ENCODE results near the gene MLXIP.
"Not testable (repeated sequence)": the region's sequence is repeated elsewhere in the genome, so short reads cannot be mapped to it uniquely, and the experiment has no call there.

The MLXIP gene

DNA sequence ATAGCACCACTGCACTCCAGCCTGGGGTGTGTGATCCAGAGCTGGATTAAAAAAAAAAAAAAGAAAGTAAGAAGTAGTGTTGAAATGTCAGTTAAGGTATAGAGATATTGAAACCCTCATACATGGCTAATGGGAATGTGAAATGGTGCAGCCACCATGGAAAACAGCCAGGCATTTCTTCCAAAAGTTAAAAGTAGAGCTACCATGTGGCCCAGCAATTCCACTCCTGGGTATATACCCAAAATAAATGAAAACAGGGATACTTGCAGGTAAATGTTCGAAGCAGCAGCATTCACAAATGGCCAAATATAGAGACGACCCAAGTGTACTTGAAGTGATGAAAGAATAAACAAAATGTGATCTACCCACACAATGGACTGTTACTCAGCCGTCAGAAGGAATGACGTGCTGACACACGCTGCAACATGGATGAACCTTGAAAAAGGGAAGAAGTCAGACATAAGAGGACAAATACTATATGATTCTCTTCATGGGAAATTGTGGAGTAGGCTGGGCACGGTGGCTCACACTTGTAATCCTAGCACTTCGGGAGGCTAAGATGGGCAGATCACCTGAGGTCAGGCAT, 80.2 kb downstream of the MLXIP start:
- DNase-seq: no peak

DNA sequence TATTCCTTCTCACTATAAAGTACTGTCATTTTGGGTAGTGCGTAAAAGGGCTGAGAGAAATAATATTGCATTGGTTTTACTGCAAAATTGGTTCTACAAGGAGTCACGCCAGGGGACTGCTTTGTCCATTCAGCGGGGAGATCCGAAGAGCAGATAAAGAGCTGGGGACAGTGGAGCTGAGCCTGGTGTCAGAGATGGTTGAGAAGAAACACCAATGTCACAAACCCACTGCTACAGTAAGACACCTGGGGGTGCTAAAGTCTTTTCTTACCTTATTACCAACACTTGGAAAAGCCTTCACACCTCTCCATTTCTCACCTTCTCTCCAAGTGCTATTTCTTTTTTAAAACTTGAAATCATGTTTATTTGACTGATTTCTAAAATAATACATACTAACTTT, 81.3 kb downstream of the MLXIP start:
- DNase-seq: no peak

DNA sequence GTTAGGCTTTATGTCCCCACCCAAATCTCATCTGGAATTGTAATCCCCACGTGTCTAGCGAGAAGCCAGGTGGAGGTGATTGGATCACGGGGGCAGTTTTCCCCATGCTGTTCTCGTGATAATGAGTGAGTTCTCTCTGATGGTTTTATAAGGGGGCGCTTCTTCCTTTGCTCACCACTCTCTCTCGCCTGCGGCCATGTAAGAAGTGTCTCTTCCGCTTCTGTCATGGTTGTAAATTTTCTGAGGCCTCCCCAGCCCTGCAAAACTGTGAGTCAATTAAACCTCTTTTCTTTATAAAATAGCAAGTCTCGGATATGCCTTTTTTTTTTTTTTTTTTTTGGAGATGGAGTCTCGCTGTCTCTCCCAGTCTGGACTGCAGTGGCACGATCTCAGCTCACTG, 82.2 kb downstream of the MLXIP start:
- DNase-seq: no peak

GRCh38 chr12:122161682-122162081, 83.1 kb downstream of the MLXIP start:
- DNase-seq: no peak

DNA sequence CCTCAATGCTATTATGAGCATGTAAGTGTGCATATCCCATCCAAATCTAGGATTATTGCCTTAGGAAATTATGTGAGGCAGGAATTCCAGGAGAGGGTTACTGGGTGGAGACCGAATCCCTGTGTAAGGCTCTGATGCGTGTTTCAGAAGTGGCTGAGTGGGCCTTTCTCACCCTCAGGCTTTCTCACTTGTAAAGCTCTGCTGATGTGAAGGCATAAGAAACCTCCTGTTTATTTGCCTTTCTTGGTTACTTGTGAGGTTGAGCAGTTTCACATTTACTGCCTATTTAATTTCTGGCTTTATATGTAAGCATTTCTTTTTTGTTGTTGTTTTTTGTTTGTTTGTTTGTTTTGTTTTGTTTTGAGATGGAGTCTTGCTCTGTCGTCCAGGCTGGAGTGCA, 84.4 kb downstream of the MLXIP start:
- no peak for DNase-seq

GRCh38 chr12:122166422-122167349, 88.1 kb downstream of the MLXIP start:
- DNase-seq: no peak

- DNase-seq: no peak
These were observed 88.9 kb downstream of the MLXIP start for GRCh38 chr12:122167356-122167925.

DNA sequence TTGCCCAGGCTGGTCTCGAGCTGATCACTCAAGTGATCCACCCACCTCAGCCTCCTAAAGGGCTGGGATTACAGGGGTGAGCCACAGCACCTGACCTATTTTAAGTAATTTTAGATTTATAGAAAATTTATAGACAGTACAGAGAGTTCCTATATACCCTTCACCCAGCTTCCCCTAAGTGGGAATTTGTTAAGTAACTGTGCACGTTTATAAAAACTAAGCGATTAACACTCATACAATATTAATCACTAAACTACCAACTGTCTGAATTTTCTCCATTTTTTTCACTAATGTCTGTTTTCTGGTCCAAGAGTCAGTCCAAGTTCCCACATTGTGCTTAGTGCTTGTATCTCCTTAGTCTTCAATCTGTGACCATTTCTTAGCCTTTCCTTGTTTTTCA, 89.9 kb downstream of the MLXIP start:
- DNase-seq: no peak

GRCh38 chr12:122171399-122171798, 92.8 kb downstream of the MLXIP start:
- no peak for DNase-seq

GRCh38 chr12:122172262-122172939, 93.8 kb downstream of the MLXIP start:
- no peak for DNase-seq

GRCh38 chr12:122174155-122174845, 95.7 kb downstream of the MLXIP start, which contains the start of gene IL31:
Gene IL31 (minus strand): TSS chr12:122174221. CDS start chr12:122174172, 49 bp downstream.
- DNase-seq: peak; percentile 76

DNA sequence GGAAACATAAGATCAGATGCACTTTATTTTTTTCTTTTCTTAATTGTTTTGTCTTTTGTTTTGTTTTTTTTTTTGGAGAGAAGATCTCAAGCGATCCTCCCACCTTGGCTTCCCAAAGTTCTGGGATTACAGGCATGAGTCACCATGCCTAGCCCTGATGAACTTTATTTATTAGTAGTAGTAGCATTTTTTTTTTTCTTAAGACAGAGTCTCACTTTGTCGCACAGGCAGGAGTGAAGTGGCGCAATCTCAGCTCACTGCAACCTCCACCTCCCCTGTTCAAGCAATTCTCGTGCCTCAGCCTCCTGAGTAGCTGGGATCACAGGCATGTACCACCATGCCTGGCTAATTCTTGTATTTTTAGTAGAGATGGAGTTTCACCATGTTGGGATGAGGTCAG, 97.9 kb downstream of the MLXIP start:
- not testable (repeated sequence) for DNase-seq

DNA sequence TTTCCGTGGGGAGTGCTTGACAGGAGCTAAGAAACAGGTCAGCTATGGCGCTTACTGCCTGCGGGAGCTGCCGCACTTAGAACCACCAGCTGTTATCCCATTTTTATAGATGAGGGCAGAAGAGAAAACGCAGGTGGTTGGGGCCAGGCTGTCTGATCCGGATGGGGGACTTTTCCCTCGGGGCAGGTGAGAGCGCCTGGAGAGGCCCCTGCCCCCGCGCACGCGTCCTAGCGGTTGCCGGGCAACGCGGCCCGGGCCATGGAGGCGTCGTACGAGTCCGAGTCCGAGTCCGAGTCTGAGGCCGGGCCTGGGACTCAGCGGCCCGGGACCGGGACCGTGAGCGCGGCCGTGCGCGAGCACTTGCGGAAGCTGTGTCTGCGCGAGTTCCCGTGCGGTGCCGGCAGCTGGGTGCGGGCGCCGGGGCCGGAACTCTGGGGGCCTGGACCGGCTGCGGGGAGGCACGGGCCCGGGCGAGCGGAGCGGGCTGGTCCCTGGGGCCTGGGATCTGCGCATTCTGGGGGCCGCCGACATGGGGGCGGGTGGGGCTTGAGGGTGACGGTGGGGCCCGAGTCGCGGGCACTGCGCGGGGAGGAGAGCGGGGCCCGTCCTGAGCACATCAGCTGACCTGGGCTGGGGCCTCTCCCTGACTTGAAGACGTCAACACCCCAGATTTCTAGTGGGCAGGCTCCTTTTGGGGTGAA, 104.5 kb downstream of the MLXIP start, which contains the start of gene LRRC43:
TSS of gene LRRC43 (plus strand) at position 237 of the 701 bp plus-strand sequence. CDS start at position 259, 22 bp downstream.
- no peak for DNase-seq

GRCh38 chr12:122183588-122183940, 105.0 kb downstream of the MLXIP start:
- no peak for DNase-seq

DNA sequence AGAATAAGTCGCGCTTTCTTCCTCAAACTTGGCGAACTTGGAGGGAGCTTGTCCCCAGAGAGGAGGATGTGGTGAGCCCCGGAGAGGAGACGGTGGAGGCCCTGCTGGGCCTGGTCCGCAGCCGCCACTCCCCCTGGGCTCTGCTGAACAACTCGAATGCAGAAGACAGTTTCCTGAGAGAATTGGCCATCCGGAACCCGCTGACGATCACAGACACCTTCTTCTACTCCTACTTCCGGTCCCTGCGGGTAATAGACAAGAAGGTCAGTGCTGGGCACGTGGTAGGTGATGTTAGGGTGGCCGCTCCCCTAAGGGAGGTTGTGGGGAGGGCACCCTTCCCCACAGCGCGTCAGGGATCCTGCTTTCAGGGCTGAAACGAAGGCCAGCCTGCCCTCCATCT, 106.0 kb downstream of the MLXIP start:
- no peak for DNase-seq

- no peak for DNase-seq
These were observed 106.5 kb downstream of the MLXIP start for GRCh38 chr12:122185079-122185478.

DNA sequence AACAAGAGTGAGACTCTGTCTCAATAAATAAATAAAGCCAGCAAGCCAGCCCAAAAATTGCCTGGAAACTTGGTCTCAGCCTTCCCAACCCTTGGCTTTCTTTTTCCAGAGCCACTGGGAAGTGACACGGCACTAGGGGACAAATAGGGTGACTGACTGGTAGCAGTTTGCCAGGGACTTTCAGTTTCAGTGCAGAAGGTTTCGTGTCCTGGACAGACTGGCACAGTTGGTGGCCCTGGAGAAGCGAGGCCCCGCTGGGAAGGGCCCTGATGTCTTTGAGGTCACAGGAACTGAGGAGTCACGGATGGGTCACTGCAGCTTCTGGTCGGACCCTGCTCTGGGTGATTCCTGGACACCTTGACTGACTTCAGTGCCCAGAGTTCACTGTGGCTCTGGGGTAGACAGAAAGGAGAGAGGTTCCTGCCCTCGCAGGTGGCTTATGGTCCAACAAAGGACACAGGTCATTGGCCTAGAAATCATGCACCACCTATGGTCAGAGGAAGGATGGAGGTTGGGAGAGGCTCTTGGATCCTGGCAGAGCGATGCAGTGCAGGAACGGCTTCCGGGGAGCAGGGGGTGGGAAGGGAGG, 107.0 kb downstream of the MLXIP start:
- no peak for DNase-seq

DNA sequence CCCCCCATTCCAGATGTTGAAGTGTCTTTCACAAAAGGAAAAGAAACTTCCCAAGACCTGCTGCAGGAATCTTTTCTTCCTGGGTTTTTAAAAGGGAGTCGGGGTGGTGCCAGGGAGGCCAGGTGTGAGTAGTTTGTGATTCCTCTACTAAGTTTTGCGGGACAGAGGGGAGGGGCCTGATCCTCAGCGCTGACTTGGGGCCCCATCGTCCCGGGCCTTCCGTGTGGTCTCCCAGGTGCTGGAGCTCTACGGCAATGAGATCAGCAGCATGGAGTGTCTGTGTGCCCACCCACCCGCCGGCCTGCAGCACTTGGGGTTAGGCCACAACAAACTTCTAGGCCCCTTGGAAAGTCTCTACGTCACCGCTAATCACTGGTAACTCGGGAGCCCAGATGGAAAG, 108.9 kb downstream of the MLXIP start:
- DNase-seq: no peak

DNA sequence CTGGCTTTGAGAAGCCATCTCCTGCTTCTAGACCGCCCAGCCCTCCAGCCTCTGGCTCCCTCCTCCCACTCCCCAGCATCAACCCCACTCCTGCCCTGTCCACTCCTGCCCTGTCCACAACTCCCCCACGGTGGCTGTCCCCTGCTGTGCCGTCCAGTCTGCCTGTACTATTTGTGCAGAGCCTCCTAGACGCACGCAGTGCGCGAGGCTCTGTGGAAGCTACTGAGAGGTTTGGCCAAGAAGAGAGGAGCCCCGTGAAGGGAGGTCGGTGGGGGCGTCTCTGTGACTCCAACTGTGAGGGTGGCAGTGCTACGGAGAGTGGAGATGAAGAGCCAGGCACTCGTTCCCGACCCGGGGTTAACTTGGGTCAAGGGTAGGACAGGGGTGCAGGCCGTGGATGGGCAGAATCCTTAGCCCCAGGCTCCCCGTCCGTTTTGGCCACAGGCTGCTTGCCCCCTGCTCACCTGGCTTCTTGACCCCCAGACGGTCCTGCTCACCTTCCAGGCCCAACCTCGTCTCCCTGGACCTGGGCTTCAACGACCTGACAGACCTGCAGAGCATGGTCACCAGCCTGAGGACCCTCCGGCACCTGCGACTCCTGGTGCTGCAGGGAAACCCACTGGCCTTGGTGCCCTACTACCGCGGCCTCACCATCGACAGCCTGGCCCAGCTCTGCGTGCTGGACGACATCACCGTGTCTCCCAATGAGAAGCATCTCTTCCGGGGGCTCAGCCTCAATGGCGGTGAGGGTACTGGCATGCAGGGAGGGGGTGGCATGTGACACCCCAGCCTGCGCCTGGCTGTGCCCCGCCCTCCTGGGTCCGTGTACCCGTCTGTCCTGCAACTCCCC, 111.3 kb downstream of the MLXIP start:
- DNase-seq: no peak

- peak; percentile 33 for DNase-seq
These were observed 112.5 kb downstream of the MLXIP start for GRCh38 chr12:122190842-122191668.
